HG02970 (cell line): Measurements from ENCODE around the gene ITGA11.
A peak's percentile ranks its signal among the peaks of the same experiment; 100 is the strongest.

ENCODE experiments used
- ATAC-seq: cut with Tn5 transposase; IDR thresholded peaks from one replicate; pipeline ENCODE4 v1.9.1; 2021; ENCODE audit warnings: mild to moderate bottlenecking, moderate library complexity, moderate number of reproducible peaks; ENCODE audit not compliant: unreplicated experiment, low FRiP score

Gene ITGA11

GRCh38 chr15:68278595-68279405, 153.2 kb downstream of the ITGA11 start:
- ATAC-seq, result no peak

- peak; percentile 49 for ATAC-seq
These were observed 153.7 kb downstream of the ITGA11 start for GRCh38 chr15:68278345-68278594.

GRCh38 chr15:68277603-68278344, 154.2 kb downstream of the ITGA11 start, which contains the start of gene FEM1B:
TSS of gene FEM1B (plus strand) at chr15:68277745. CDS start at chr15:68278418, 673 bp downstream.
- peak; percentile 71 for ATAC-seq

GRCh38 chr15:68277131-68277602, 154.8 kb downstream of the ITGA11 start:
- ATAC-seq, result no peak

GRCh38 chr15:68276668-68277067, 155.3 kb downstream of the ITGA11 start:
- no peak for ATAC-seq

GRCh38 chr15:68275165-68275746, 156.7 kb downstream of the ITGA11 start:
- ATAC-seq, result no peak

GRCh38 chr15:68274201-68274848, 157.6 kb downstream of the ITGA11 start:
- ATAC-seq, result no peak

- ATAC-seq, result no peak
These were observed 159.2 kb downstream of the ITGA11 start for GRCh38 chr15:68272721-68273271.

GRCh38 chr15:68271854-68272471, 160.0 kb downstream of the ITGA11 start:
- ATAC-seq, result no peak

- no peak for ATAC-seq
These were observed 163.6 kb downstream of the ITGA11 start for GRCh38 chr15:68268405-68268804.

- no peak for ATAC-seq
These were observed 166.3 kb downstream of the ITGA11 start for GRCh38 chr15:68265674-68266073.

GRCh38 chr15:68265081-68265480, 166.9 kb downstream of the ITGA11 start:
- no peak for ATAC-seq

GRCh38 chr15:68264282-68264681, 167.7 kb downstream of the ITGA11 start:
- ATAC-seq, result no peak

GRCh38 chr15:68262514-68263356, 169.2 kb downstream of the ITGA11 start:
- ATAC-seq, result no peak

- no peak for ATAC-seq
These were observed 170.0 kb downstream of the ITGA11 start for GRCh38 chr15:68261980-68262379.

GRCh38 chr15:68261241-68261640, 170.7 kb downstream of the ITGA11 start:
- ATAC-seq, result no peak

- no peak for ATAC-seq
These were observed 172.1 kb downstream of the ITGA11 start for GRCh38 chr15:68259883-68260282.

- no peak for ATAC-seq
These were observed 173.3 kb downstream of the ITGA11 start for GRCh38 chr15:68258692-68259091.
